Neuronal stem cell (in vitro differentiated cells): Measurements from ENCODE around the gene YIPF3.
A peak's percentile ranks its signal among the peaks of the same experiment; 100 is the strongest.
"Not testable (repeated sequence)": the region's sequence is repeated elsewhere in the genome, so short reads cannot be mapped to it uniquely, and the experiment has no call there.

Experiments used
- DNase-seq: peaks from one replicate; pipeline ENCODE4 v3.0.0-alpha.2; 2013; ENCODE audit warnings: low spot score
- H2AFZ ChIP-seq: one replicate; pipeline ENCODE4 v1.6.1; 2013; ENCODE audit warnings: mild to moderate bottlenecking, low read length, inconsistent platforms
- H2AK5ac ChIP-seq: 2 replicates; pipeline ENCODE4 v1.6.1; 2013; ENCODE audit warnings: low read depth, mild to moderate bottlenecking, inconsistent platforms, low read length, moderate library complexity, mixed read lengths
- H2BK120ac ChIP-seq: 2 replicates; pipeline ENCODE4 v1.6.1; 2013; ENCODE audit warnings: low read depth, mild to moderate bottlenecking, inconsistent platforms, low read length, moderate library complexity, mixed read lengths
- H2BK12ac ChIP-seq: one replicate; pipeline ENCODE4 v1.6.1; 2013; ENCODE audit warnings: low read length, inconsistent platforms
- H2BK15ac ChIP-seq: 2 replicates; pipeline ENCODE4 v1.6.1; 2013; ENCODE audit warnings: mild to moderate bottlenecking, low read length, inconsistent platforms, mixed read lengths
- H2BK5ac ChIP-seq: one replicate; pipeline ENCODE4 v1.6.1; 2013; ENCODE audit warnings: inconsistent platforms, mild to moderate bottlenecking, low read length, moderate library complexity
- H3K14ac ChIP-seq: one replicate; pipeline ENCODE4 v1.6.1; 2013; ENCODE audit warnings: low read length, inconsistent platforms
- H3K18ac ChIP-seq: 2 replicates; pipeline ENCODE4 v1.6.1; 2013; ENCODE audit warnings: low read length, inconsistent platforms
- H3K23ac ChIP-seq: 2 replicates; pipeline ENCODE4 v1.6.1; 2013; ENCODE audit warnings: low read depth, mild to moderate bottlenecking, mixed read lengths, low read length, inconsistent platforms; ENCODE audit not compliant: poor library complexity
- H3K27ac ChIP-seq: replicated peaks from 3 replicates; pipeline ENCODE4 v1.5.1; 2013; ENCODE audit warnings: low read length, inconsistent platforms
- H3K27me3 ChIP-seq, 3 experiments: 2 replicates each; pipeline ENCODE4 v1.6.1; 2013; ENCODE audit warnings: low read length in 3 of 3, mild to moderate bottlenecking in 2 of 3, inconsistent platforms in 1 of 3, low read depth in 1 of 3, mixed read lengths in 1 of 3, moderate library complexity in 1 of 3; ENCODE audit not compliant: control insufficient read depth in 3 of 3, insufficient read depth in 3 of 3
- H3K36me3 ChIP-seq, 2 donors: replicated peaks in 1 of 2; 2 replicates each; pipeline ENCODE4 v1.6.1; 2013; ENCODE audit warnings: low read length in 2 of 2; ENCODE audit not compliant: control insufficient read depth in 2 of 2, insufficient read depth in 2 of 2
- H3K4ac ChIP-seq: 2 replicates; pipeline ENCODE4 v1.6.1; 2013; ENCODE audit warnings: inconsistent platforms, mild to moderate bottlenecking, low read length, moderate library complexity
- H3K4me1 ChIP-seq, 2 donors: 1 replicate in 1 of 2; 2 replicates in 1 of 2; pipeline ENCODE4 v1.6.1; 2013; ENCODE audit warnings: low read length in 2 of 2, low read depth in 1 of 2; ENCODE audit not compliant: control insufficient read depth in 2 of 2, insufficient read depth in 1 of 2
- H3K4me2 ChIP-seq: one replicate; pipeline ENCODE4 v1.6.1; 2013; ENCODE audit warnings: mild to moderate bottlenecking, low read length, inconsistent platforms; ENCODE audit not compliant: insufficient read depth, poor library complexity, severe bottlenecking
- H3K4me3 ChIP-seq, 2 donors: 2 replicates each; pipeline ENCODE4 v1.5.1; 2013; ENCODE audit warnings: low read length in 2 of 2, mild to moderate bottlenecking in 2 of 2, inconsistent platforms in 1 of 2, moderate library complexity in 1 of 2
- H3K79me1 ChIP-seq: one replicate; pipeline ENCODE4 v1.6.1; 2013; ENCODE audit warnings: low read depth, mild to moderate bottlenecking, inconsistent platforms, low read length, moderate library complexity
- H3K9ac ChIP-seq: one replicate; pipeline ENCODE4 v1.6.1; 2013; ENCODE audit warnings: mild to moderate bottlenecking, low read depth, low read length, inconsistent platforms; ENCODE audit not compliant: poor library complexity
- H3K9me3 ChIP-seq, 2 donors: replicated peaks in 1 of 2; 2 replicates each; pipeline versions ENCODE3 to v1.6.1; 2013; ENCODE audit warnings: low read length in 2 of 2, mild to moderate bottlenecking in 2 of 2, inconsistent platforms in 1 of 2, low read depth in 1 of 2, mixed read lengths in 1 of 2, moderate library complexity in 1 of 2; ENCODE audit not compliant: control insufficient read depth in 2 of 2, insufficient read depth in 1 of 2
- H4K8ac ChIP-seq: one replicate; pipeline ENCODE4 v1.6.1; 2013; ENCODE audit warnings: low read depth, mild to moderate bottlenecking, inconsistent platforms, low read length, moderate library complexity
- H4K91ac ChIP-seq: one replicate; pipeline ENCODE4 v1.6.1; 2013; ENCODE audit warnings: low read length, low read depth, mild to moderate bottlenecking, inconsistent platforms; ENCODE audit not compliant: poor library complexity
- WGBS, 2 donors: extraction: QIAGEN DNeasy Blood & Tissue Kit; methylation state at CpG; one replicate each; pipeline ENCODE4 v1.1.7; 2013; ENCODE audit warnings: missing lambda C conversion rate in 2 of 2, mixed read lengths in 1 of 2; ENCODE audit not compliant: insufficient read length in 2 of 2, insufficient replicate concordance in 1 of 2; ENCODE audit errors: extremely low coverage in 2 of 2; 5-methylcytosine and 5-hydroxymethylcytosine counted together

YIPF3 gene

GRCh38 chr6:43468240-43468639, 48.5 kb downstream of the YIPF3 start:
- no peak overlapping the region for H3K4me2 ChIP-seq
- H3K79me1 ChIP-seq = no peaks in the 10 kb centered on the region
- no CpG with 5 or more reads among the region's 4 CpGs for WGBS, 2 donors
- peak overlapping the region; percentile 86 for H2AFZ ChIP-seq
- no peak overlapping the region for H2BK15ac ChIP-seq
- H3K18ac ChIP-seq = no peak overlapping the region
- no peak overlapping the region for H3K14ac ChIP-seq
- H3K9me3 ChIP-seq = peaks cover 0 to 2% of the 10 kb centered on the region in 2 donors
- no peak overlapping the region for H3K4me3 ChIP-seq
- no peak overlapping the region for H3K27ac ChIP-seq
- no peak overlapping the region for H3K4ac ChIP-seq
- no peak overlapping the region for H2BK5ac ChIP-seq
- peaks cover 9% of the 10 kb centered on the region in 2 donors for H3K4me1 ChIP-seq
- DNase-seq = no peak
- no peak overlapping the region for H2AK5ac ChIP-seq
- no peak overlapping the region for H4K8ac ChIP-seq
- no peak overlapping the region for H3K23ac ChIP-seq
- no peaks in the 10 kb centered on the region for H3K36me3 ChIP-seq
- H2BK12ac ChIP-seq = no peak overlapping the region
- no peak overlapping the region for H2BK120ac ChIP-seq
- H3K27me3 ChIP-seq = peaks cover 0 to 26% (median 0%) of the 10 kb centered on the region in 3 experiments
- H3K9ac ChIP-seq = no peak overlapping the region
- no peak overlapping the region for H4K91ac ChIP-seq

- Histone ChIP-seq H2BK5ac (no peak overlapping the region), H3K9me3 (peaks cover 0 to 2% of the 10 kb centered on the region in 2 donors), H2AFZ (peak overlapping the region; percentile 23), H3K23ac (no peak overlapping the region), H3K4me1 (peaks cover 9% of the 10 kb centered on the region in 2 donors), H3K4ac (no peak overlapping the region), H3K14ac (no peak overlapping the region), H4K8ac (no peak overlapping the region), H3K27me3 (peaks cover 0 to 30% (median 0%) of the 10 kb centered on the region in 3 experiments), H2BK120ac (no peak overlapping the region), H2BK15ac (no peak overlapping the region), H2AK5ac (no peak overlapping the region), H2BK12ac (no peak overlapping the region), H4K91ac (no peak overlapping the region), H3K18ac (no peak overlapping the region), H3K79me1 (no peaks in the 10 kb centered on the region), H3K36me3 (no peaks in the 10 kb centered on the region), H3K4me3 (no peak overlapping the region), H3K4me2 (no peak overlapping the region), H3K27ac (no peak overlapping the region), H3K9ac (no peak overlapping the region)
- DNase-seq = no peak
- WGBS, 2 donors = no CpG with 5 or more reads among the region's 4 CpGs
Observed at GRCh38 chr6:43467752-43468151, 49.0 kb downstream of the YIPF3 start.

GRCh38 chr6:43467265-43467664, 49.5 kb downstream of the YIPF3 start:
- H3K23ac ChIP-seq, H3K4me2 ChIP-seq, DNase-seq, H2BK5ac ChIP-seq, H2BK120ac ChIP-seq, H2BK12ac ChIP-seq, H3K27ac ChIP-seq, H3K14ac ChIP-seq, H3K18ac ChIP-seq, H4K91ac ChIP-seq, H3K36me3 ChIP-seq, H2BK15ac ChIP-seq, H4K8ac ChIP-seq, H3K79me1 ChIP-seq, H3K9me3 ChIP-seq, H3K4me1 ChIP-seq, H3K9ac ChIP-seq, H3K4ac ChIP-seq, H3K4me3 ChIP-seq, H2AK5ac ChIP-seq: not testable (repeated sequence)
- no CpG with 5 or more reads among the region's 5 CpGs for WGBS, 2 donors
- Histone ChIP-seq H2AFZ (peak overlapping the region; percentile 64), H3K27me3 (peaks cover 0 to 34% (median 0%) of the 10 kb centered on the region in 3 experiments)

- Histone ChIP-seq H3K23ac (no peak overlapping the region), H4K91ac (no peak overlapping the region), H2AFZ (no peak overlapping the region), H3K4ac (no peak overlapping the region), H3K4me3 (no peak overlapping the region), H3K27me3 (peaks cover 0 to 34% (median 0%) of the 10 kb centered on the region in 3 experiments), H2BK12ac (no peak overlapping the region), H4K8ac (no peak overlapping the region), H2BK15ac (no peak overlapping the region), H3K27ac (no peak overlapping the region), H3K14ac (no peak overlapping the region), H2BK5ac (no peak overlapping the region), H2BK120ac (no peak overlapping the region), H3K4me1 (peaks cover 9% of the 10 kb centered on the region in 2 donors), H3K4me2 (no peak overlapping the region), H3K9me3 (peaks cover 0 to 2% of the 10 kb centered on the region in 2 donors), H3K79me1 (no peaks in the 10 kb centered on the region), H3K18ac (no peak overlapping the region), H3K36me3 (no peaks in the 10 kb centered on the region), H2AK5ac (no peak overlapping the region), H3K9ac (no peak overlapping the region)
- WGBS, 2 donors = no CpG with 5 or more reads among the region's 2 CpGs
- no peak for DNase-seq
Observed at GRCh38 chr6:43465948-43466347, 50.8 kb downstream of the YIPF3 start.
